HEK293 (cell line): ENCODE measurements around the gene BICD2.

ENCODE experiments used
- ZNF155 ChIP-seq: fragments of 450-650 bp; formaldehyde crosslinking; IDR thresholded peaks from 2 replicates; pipeline ENCODE4 v1.5.1; 2016; ENCODE audit warnings: missing biosample characterization, missing genetic modification characterization
- ZNF24 ChIP-seq: fragments of 450-650 bp; formaldehyde crosslinking; IDR thresholded peaks from 2 replicates; pipeline ENCODE4 v1.5.1; 2016; ENCODE audit warnings: missing biosample characterization, missing genetic modification characterization
- TF ChIP-seq, protein P1 (sequence below): fragments of 450-650 bp; formaldehyde crosslinking; IDR thresholded peaks from 2 replicates; pipeline ENCODE4 v1.5.1; 2016; ENCODE audit warnings: missing biosample characterization, missing genetic modification characterization
- TF ChIP-seq, protein P2 (sequence below): fragments of 450-650 bp; formaldehyde crosslinking; IDR thresholded peaks from 2 replicates; pipeline ENCODE4 v1.5.1; 2016; ENCODE audit warnings: missing biosample characterization, missing genetic modification characterization, borderline replicate concordance

DNA sequence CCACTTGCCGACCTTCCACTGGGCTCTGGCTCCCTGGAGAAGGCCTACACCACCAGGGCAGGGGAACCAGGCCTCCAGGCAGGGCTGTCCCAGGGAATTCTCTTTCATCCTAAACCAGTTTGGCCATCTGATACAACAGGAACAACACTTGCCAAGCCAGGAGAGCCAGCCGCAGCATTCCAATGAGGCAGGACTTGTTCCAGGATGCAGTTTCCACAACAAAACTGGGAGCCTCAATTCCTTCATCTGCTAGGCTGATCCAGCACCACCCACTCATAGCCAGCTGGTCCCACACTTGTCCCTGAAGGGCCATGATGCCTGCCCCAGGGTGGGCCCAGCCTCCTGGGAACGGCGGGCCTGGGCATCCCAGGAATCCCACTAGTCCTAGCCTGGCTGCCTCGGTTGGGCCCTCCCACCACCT lies 26.0 kb downstream of the BICD2 start:
- TF ChIP-seq ZNF155 (no peak), ZNF24 (no peak)
- TF ChIP-seq, protein P1, sequence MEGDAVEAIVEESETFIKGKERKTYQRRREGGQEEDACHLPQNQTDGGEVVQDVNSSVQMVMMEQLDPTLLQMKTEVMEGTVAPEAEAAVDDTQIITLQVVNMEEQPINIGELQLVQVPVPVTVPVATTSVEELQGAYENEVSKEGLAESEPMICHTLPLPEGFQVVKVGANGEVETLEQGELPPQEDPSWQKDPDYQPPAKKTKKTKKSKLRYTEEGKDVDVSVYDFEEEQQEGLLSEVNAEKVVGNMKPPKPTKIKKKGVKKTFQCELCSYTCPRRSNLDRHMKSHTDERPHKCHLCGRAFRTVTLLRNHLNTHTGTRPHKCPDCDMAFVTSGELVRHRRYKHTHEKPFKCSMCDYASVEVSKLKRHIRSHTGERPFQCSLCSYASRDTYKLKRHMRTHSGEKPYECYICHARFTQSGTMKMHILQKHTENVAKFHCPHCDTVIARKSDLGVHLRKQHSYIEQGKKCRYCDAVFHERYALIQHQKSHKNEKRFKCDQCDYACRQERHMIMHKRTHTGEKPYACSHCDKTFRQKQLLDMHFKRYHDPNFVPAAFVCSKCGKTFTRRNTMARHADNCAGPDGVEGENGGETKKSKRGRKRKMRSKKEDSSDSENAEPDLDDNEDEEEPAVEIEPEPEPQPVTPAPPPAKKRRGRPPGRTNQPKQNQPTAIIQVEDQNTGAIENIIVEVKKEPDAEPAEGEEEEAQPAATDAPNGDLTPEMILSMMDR (tag by site-specific recombination) = no peak
- TF ChIP-seq, protein P2, sequence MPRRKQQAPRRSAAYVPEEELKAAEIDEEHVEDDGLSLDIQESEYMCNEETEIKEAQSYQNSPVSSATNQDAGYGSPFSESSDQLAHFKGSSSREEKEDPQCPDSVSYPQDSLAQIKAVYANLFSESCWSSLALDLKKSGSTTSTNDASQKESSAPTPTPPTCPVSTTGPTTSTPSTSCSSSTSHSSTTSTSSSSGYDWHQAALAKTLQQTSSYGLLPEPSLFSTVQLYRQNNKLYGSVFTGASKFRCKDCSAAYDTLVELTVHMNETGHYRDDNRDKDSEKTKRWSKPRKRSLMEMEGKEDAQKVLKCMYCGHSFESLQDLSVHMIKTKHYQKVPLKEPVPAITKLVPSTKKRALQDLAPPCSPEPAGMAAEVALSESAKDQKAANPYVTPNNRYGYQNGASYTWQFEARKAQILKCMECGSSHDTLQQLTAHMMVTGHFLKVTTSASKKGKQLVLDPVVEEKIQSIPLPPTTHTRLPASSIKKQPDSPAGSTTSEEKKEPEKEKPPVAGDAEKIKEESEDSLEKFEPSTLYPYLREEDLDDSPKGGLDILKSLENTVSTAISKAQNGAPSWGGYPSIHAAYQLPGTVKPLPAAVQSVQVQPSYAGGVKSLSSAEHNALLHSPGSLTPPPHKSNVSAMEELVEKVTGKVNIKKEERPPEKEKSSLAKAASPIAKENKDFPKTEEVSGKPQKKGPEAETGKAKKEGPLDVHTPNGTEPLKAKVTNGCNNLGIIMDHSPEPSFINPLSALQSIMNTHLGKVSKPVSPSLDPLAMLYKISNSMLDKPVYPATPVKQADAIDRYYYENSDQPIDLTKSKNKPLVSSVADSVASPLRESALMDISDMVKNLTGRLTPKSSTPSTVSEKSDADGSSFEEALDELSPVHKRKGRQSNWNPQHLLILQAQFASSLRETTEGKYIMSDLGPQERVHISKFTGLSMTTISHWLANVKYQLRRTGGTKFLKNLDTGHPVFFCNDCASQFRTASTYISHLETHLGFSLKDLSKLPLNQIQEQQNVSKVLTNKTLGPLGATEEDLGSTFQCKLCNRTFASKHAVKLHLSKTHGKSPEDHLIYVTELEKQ (tag by site-specific recombination) = no peak
